Esophagus (tissue), 2 donors: ENCODE measurements around the gene TDRD9. TPM values are rescaled to one million over a fixed set of nuclear protein-coding genes. Genes with fewer than 3 reads are reported as not detected.

Experiments used
- H3K27ac ChIP-seq, 2 donors: one replicate each; pipeline ENCODE4 v1.5.1; 2013; ENCODE audit warnings: low read depth in 2 of 2, mild to moderate bottlenecking in 2 of 2, inconsistent platforms in 1 of 2, low read length in 1 of 2, moderate library complexity in 1 of 2
- H3K27me3 ChIP-seq, 2 donors: one replicate each; pipeline ENCODE4 v1.6.1; 2013; ENCODE audit warnings: low read length in 2 of 2, control low read depth in 1 of 2, mild to moderate bottlenecking in 1 of 2; ENCODE audit not compliant: insufficient read depth in 2 of 2, control insufficient read depth in 1 of 2
- H3K36me3 ChIP-seq, 2 donors: one replicate each; pipeline ENCODE4 v1.6.1; 2013; ENCODE audit warnings: low read length in 1 of 2; ENCODE audit not compliant: control insufficient read depth in 2 of 2, insufficient read depth in 2 of 2
- H3K4me1 ChIP-seq, 2 donors: one replicate each; pipeline ENCODE4 v1.6.1; 2013; ENCODE audit warnings: low read length in 1 of 2; ENCODE audit not compliant: control insufficient read depth in 2 of 2, insufficient read depth in 2 of 2
- H3K4me3 ChIP-seq, 2 donors: one replicate each; pipeline ENCODE4 v1.5.1; 2013; ENCODE audit warnings: low read length in 2 of 2, mild to moderate bottlenecking in 2 of 2, low read depth in 1 of 2, moderate library complexity in 1 of 2
- H3K9me3 ChIP-seq, 2 donors: one replicate each; pipeline ENCODE4 v1.6.1; 2013; ENCODE audit warnings: mild to moderate bottlenecking in 2 of 2, low read depth in 1 of 2, low read length in 1 of 2, moderate library complexity in 1 of 2; ENCODE audit not compliant: control insufficient read depth in 2 of 2, insufficient read depth in 1 of 2
- WGBS, 2 donors: extraction: QIAGEN DNeasy Blood & Tissue Kit; methylation state at CpG; one replicate each; pipeline ENCODE4 v1.1.7; 2013; 5-methylcytosine and 5-hydroxymethylcytosine counted together
- polyA plus RNA-seq, 2 donors: library from polyadenylated mRNA; stranded (reverse); fragments of 200-250 nt; gene quantifications; one replicate each; pipeline ENCODE4 v1.2.3, GENCODE V29; 2013
- donor health status: healthy with polysubstance abuse.
- donor health status: Bipolar disorder and iron deficiency.

The TDRD9 gene
- polyA plus RNA-seq, 2 donors, result 0.28 to 0.39 TPM

DNA sequence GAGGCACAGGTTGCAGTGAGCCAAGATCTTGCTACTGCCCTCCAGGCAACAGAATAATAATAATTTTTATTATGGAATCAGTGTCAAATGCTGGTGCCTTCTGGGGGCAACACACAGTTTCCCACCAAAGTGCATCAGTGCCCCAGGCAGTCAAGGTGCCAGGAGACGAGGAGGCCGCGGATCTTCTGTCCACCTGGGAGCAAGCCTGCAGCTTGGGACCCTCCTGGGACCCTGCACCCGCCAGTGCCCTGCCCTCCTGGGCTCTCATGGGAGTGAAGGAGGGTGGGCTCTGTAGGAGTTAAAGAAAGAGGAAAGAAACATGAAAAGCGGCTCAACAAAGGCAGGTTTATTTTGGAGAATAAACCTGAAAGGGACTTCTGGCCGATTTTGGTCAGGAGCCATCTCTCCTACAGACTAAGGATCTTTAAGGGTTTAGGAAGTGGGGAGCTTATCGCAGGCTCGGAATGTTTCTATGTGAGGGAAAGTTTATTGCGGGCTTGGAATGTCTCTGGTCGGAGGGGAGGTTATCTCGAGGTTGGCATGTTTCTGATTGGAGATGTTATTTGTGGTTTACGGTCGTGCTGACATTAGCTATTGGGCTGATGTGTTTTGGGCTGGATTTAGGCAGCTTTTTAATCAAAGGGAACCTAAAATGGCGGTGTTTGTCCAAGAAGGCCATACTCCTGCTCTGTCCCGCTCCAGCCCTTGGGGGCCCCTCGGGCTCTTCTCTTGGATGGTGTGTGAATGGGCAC lies 156.2 kb downstream of the TDRD9 start:
- Histone ChIP-seq H3K27me3 (peaks cover 0 to 3% of the 10 kb centered on the region in 2 donors), H3K4me3 (no peak overlapping the region), H3K4me1 (peaks cover 0 to 2% of the 10 kb centered on the region in 2 donors), H3K27ac (no peak overlapping the region), H3K36me3 (no peaks in the 10 kb centered on the region), H3K9me3 (no peaks in the 10 kb centered on the region)
- 66 to 70% methylated on average over 16 of the region's 16 CpGs for WGBS, 2 donors

DNA sequence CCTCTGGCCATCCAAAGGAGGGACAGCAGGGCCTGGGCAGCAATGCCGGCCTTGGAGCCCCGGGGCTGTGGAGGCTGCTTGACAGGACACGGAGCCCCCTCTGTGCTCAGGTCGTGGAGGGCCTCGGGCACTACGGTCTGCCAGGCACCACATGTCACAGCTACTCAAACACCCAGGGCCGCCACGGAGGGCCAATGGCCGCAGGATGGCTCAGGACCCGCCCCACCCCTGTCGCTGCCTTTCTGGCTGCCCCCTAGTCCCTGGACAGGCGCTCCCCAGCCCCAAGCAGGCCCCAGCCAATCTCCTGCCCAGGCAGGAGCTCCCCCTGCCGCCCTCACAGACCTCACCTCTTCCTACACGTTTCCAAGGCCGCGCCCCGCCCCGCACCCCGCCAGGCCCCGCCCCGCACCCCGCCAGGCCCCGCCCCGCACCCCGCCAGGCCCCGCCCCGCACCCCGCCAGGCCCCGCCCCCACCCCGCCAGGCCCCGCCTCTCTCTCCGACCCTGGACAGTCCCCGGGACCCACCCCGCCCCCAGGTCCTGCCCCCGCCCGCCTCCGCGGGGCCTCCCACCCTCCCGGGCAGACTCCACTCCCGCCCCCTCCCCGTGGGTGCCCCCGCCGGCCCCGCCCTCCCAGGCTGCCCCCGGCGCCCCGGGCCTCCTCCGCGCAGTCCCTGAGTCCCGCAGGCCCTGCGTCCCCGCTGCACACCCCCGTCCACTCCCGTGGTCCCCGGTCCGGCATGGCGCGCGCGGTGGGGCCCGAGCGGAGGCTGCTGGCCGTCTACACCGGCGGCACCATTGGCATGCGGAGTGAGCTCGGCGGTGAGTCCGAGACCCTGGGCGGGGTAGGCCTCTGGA lies 157.0 kb downstream of the TDRD9 start, which contains the start of gene ASPG:
Gene ASPG (plus strand): TSS at position 669 of the 857 bp plus-strand sequence. CDS start 71 bp downstream, at position 740.
- H3K27me3 ChIP-seq, result peaks cover 0 to 3% of the 10 kb centered on the region in 2 donors
- H3K4me3 ChIP-seq, result no peak within 1 kb of the TSS
- WGBS, 2 donors, result 18 to 19% methylated on average over 29 to 59 of the region's 70 CpGs
- no peak within 1 kb of the TSS for H3K27ac ChIP-seq
- H3K36me3 ChIP-seq, result no peaks in the 10 kb centered on the region
- peaks cover 0 to 2% of the 10 kb centered on the region in 2 donors for H3K4me1 ChIP-seq
- H3K9me3 ChIP-seq, result no peaks in the 10 kb centered on the region

DNA sequence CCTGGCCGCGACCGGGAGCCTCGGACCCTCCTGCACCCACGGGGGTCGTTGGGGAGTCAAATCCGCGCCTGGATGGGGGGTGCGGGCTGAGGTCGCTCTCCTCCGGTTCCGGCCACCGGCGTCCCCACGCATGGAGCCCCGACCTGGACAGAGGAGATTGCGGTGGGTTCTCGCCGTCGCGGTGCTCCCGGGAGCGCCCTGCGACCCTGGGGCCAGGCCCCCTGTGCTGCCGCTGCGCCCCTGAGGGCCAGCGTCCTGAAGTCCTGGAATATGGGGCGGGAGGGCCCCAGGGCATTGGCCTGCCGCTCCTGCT lies 157.6 kb downstream of the TDRD9 start:
- Histone ChIP-seq H3K27ac (no peak overlapping the region), H3K9me3 (no peaks in the 10 kb centered on the region), H3K4me3 (no peak overlapping the region), H3K4me1 (peaks cover 0 to 2% of the 10 kb centered on the region in 2 donors), H3K27me3 (no peaks in the 10 kb centered on the region), H3K36me3 (no peaks in the 10 kb centered on the region)
- WGBS, 2 donors, result 40 to 41% methylated on average over 29 of the region's 29 CpGs

DNA sequence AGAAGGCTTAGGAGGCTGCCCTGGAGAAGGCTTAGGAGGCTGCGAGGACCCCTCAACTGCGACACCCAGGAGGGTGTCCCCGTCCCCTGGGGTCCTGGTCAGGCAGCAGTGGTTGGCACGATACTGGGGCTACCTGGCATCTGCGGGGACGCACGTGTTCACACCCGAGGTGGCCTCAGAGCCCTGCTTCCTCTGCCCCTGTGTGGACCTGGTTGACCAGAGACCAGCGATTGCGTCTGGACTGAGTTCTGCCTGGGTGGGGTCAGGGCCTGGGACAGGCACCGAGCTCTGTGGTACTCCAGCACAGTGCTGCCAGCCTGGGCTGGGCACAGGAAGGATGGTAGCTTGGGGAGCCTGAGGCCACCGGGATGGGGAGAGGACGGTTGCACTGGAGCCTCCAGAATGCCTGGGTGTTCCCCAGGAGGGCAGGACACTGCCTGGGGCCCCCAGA lies 158.0 kb downstream of the TDRD9 start:
- 63 to 76% methylated on average over 11 to 13 of the region's 13 CpGs for WGBS, 2 donors
- Histone ChIP-seq H3K36me3 (no peaks in the 10 kb centered on the region), H3K27ac (no peak overlapping the region), H3K4me3 (no peak overlapping the region), H3K9me3 (no peaks in the 10 kb centered on the region), H3K27me3 (no peaks in the 10 kb centered on the region), H3K4me1 (peaks cover 0 to 2% of the 10 kb centered on the region in 2 donors)

DNA sequence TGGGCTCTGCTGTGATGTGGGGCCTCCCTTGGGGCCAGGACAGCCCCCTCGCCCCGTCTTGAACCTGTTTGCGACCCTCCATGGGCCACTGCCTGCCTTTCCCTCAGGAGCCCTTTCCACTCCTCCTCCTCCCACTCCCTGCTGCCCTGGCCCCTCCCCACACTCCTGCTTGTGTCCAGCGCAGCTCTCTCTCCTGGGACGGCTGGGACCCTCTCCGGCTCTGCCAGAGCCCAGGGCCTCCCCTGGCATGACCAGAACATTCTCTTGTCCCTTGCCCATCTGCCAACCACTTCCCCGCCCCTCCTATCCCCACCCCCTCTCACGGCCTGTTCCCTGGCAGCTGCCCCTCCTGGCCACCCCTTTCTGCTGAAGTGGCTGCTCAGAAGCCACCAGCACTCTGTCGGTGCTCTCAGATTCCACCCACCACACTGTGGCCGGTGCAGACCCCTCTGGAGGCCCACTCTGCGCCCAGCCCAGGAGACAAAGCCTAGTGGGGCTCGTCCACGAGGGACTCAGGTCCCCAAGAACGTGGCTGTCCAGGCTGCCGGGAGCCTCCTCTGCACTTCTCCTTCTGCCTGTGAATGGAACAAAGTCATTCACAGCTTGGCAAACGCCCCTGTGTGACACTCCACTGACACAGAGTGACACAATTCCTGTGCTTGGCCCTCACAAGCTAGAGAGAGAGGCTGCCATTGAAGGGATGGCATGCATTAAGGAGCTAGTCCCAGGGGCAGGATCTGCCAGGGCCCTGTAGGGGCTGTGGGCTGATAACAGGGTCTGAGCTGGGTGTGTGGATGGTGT lies 158.6 kb downstream of the TDRD9 start:
- H3K27ac ChIP-seq, result no peak overlapping the region
- WGBS, 2 donors, result 78 to 80% methylated on average over 16 of the region's 16 CpGs
- H3K36me3 ChIP-seq, result no peaks in the 10 kb centered on the region
- no peak overlapping the region for H3K4me3 ChIP-seq
- H3K27me3 ChIP-seq, result no peaks in the 10 kb centered on the region
- no peaks in the 10 kb centered on the region for H3K9me3 ChIP-seq
- peaks cover 0 to 2% of the 10 kb centered on the region in 2 donors for H3K4me1 ChIP-seq

DNA sequence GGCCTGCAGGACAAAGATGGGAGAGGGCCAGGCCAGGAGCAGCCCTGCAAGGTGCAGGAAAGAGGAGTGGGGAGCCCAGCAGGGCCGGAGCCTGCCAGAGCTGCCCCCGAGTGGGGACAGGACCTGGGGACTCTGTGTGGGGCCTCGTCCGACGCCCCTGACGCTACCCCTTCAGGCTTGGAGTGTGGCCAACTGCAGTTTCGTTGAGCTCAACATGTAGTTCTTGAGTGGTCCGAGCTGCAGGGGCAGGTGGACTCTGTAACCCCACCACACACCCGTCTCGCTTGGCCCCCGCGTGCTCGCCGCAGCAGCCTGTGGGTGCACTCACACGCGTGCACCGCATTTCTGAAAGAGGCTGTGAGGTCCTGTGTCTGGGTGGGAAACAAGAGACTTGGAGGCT lies 159.2 kb downstream of the TDRD9 start:
- no peaks in the 10 kb centered on the region for H3K27me3 ChIP-seq
- H3K4me1 ChIP-seq, result peaks cover 0 to 2% of the 10 kb centered on the region in 2 donors
- no peaks in the 10 kb centered on the region for H3K9me3 ChIP-seq
- H3K36me3 ChIP-seq, result no peaks in the 10 kb centered on the region
- H3K27ac ChIP-seq, result no peak overlapping the region
- whole genome bisulfite sequencing, 2 donors, result 89 to 91% methylated on average over 17 of the region's 17 CpGs
- H3K4me3 ChIP-seq, result no peak overlapping the region

DNA sequence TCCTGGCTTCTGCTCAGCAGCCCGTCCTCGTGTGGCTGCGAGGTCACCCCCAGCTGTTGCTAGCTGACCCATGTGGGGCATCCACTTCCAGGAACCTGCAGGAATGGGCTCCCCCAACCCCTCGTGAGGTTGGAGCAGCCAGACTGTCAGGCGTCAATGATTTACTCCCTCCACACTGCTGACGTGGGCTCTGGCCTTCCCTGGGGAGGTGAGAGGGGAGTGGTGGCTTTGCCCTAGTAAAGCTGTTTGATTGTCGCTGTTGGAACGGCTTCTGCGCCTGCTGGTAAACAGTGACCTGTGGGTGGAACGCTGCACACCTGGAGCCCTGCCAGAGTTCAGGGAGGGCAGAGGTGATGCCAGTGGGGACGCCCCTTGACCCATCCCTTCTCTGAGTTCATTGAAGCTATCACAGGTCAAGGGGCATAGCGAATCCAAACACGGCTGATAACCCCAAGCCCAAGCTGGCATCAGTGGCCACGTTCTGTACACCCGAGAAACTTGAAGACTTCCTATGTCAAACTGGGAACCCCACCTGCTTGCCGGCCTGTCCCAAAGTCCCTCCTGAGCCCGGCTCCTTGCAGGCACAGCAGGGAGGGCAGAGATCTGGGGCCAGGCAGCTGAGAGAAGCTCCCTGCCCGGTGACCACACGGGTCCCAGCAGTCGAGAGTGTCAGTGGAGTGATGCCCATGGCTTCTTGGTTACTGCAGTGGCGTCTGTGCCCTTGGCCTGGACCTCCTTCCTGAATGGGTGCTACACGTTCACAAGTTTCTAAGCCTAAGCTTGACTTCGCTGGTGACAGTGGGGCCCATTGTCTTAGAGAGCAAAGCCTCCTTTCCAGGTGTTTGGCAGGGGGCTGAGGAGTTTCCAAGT lies 160.0 kb downstream of the TDRD9 start:
- Histone ChIP-seq H3K27me3 (no peaks in the 10 kb centered on the region), H3K27ac (no peak overlapping the region), H3K9me3 (no peaks in the 10 kb centered on the region), H3K4me3 (no peak overlapping the region), H3K4me1 (peaks cover 0 to 2% of the 10 kb centered on the region in 2 donors), H3K36me3 (no peaks in the 10 kb centered on the region)
- 69 to 76% methylated on average over 23 of the region's 23 CpGs for WGBS, 2 donors

DNA sequence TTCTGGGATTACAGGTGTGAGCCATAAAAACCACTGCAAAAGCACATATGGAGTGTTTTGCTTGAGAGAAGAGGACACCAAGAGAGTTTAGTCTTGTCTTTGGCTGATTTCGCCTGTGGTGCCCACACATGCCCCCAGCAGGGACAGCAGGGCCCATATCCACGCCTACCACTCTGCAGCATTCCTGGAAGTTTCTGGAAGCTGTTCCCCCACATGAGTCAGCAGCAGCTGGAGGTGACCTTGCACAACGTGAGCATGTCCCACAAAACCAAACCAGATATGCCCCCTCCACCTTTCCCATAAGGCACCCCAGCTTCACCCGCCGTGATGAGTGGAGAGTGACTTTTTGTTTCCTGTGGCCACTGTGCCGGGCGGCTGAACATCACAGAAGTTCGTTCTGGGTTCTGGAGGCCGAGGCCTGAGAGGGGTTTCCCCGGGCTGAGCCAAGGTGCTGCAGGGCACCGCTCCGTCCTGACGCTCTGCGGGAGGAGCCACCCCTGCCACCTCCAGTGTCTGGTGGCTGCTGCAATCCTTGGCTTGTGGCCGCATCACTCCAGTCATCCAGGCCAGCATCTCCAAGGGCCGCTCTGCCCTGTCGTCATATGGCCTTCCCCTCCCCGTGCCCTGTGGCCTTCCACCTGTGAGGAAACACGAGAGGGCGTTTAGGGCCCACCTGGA lies 162.0 kb downstream of the TDRD9 start:
- Histone ChIP-seq H3K36me3 (no peaks in the 10 kb centered on the region), H3K9me3 (no peaks in the 10 kb centered on the region), H3K4me3 (no peak overlapping the region), H3K27me3 (no peaks in the 10 kb centered on the region), H3K27ac (no peak overlapping the region), H3K4me1 (peaks cover 4 to 8% of the 10 kb centered on the region in 2 donors)
- 86 to 87% methylated on average over 20 of the region's 20 CpGs for WGBS, 2 donors
